BE2C (cell line): Measurements from ENCODE around the gene STAB1.

Experiments used
- DNase-seq: peaks from one replicate; pipeline ENCODE4 v3.0.0-alpha.2; 2020
- H3K27me3 ChIP-seq: fragments of 250-450 bp; sonication (Bioruptor Pico); 2 replicates; pipeline ENCODE4 v1.5.1; 2020; ENCODE audit warnings: mild to moderate bottlenecking
- H3K36me3 ChIP-seq: fragments of 250-450 bp; sonication (Bioruptor Pico); 2 replicates; pipeline ENCODE4 v1.5.1; 2020; ENCODE audit warnings: mild to moderate bottlenecking
- H3K4me1 ChIP-seq: fragments of 250-450 bp; sonication (Bioruptor Pico); 2 replicates; pipeline ENCODE4 v1.5.1; 2020
- H3K4me3 ChIP-seq: 2 replicates; pipeline ENCODE4 v1.5.1; 2011; ENCODE audit warnings: low read depth, low read length
- H3K9me3 ChIP-seq: fragments of 250-450 bp; sonication (Bioruptor Pico); 2 replicates; pipeline ENCODE4 v1.5.1; 2020
- CTCF ChIP-seq: IDR thresholded peaks from 2 replicates; pipeline ENCODE4 v1.5.1; 2012; ENCODE audit warnings: mild to moderate bottlenecking, low read depth, low read length

STAB1 gene

DNA sequence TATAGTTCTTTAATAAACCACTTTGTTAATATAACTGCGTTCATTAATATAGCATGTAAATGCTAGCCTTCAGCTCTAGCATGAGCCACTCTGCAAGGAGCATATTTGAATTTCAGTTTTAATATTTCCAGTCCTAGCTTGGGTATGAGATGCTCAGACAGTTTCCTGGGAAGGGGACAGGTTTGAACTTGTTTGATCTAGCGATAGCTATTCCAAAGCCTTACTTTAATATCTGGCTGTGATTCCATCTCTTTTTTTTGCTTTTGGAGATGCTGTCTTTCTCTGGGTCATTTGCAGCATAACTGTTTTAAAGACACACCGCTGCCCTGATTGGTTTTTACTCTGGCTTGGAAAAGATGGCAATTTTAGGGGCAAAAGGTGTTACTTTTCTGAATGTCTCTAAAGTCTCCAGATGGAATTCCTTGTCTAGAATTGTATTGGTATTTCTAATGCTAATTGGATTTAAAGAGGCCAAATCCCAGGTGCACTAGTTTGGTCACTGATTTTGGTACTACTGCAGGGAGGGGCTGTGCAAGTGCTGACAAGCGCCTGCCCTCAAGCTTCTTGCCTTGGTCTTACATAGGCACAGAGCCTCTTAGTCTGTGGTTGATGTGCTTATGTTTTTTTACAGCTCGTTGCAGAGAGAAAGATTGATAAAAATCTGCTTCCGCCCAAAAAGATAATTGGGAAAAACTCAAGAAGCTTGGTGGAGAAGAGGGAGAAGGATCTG is 36.9 kb upstream of the STAB1 start:
- no peak for DNase-seq
- TF ChIP-seq CTCF: no peak
- H3K4me1 ChIP-seq: no peaks in the 10 kb centered on the region
- peaks cover 8% of the 10 kb centered on the region for H3K36me3 ChIP-seq
- no peaks in the 10 kb centered on the region for H3K27me3 ChIP-seq
- H3K4me3 ChIP-seq: no peak overlapping the region
- H3K9me3 ChIP-seq: no peaks in the 10 kb centered on the region

GRCh38 chr3:52458770-52459545 is 36.2 kb upstream of the STAB1 start:
- DNase-seq: no peak
- no peaks in the 10 kb centered on the region for H3K4me1 ChIP-seq
- TF ChIP-seq CTCF: no peak
- H3K4me3 ChIP-seq: no peak overlapping the region
- no peaks in the 10 kb centered on the region for H3K9me3 ChIP-seq
- peaks cover 8% of the 10 kb centered on the region for H3K36me3 ChIP-seq
- no peaks in the 10 kb centered on the region for H3K27me3 ChIP-seq

DNA sequence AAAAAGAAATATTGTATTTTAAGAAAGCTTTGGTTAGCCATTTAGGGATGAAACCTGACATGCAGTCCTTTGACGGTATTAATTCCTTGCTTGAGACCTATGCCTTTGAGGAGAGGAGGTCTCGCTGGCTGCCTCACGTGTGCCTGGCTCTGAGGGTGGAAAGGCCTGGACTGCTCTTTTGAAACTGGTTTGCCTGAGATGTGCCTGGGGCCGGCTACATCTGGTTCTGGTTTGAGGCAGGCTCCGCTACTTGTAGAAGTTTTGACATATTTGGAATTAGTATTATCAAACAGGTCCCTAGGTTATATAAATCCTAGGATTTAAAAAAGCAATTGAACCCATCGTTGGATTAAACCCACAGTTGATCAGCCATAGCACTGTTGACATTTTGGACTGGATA is 33.3 kb upstream of the STAB1 start:
- no peaks in the 10 kb centered on the region for H3K27me3 ChIP-seq
- no peak overlapping the region for H3K4me3 ChIP-seq
- H3K36me3 ChIP-seq: peaks cover 8% of the 10 kb centered on the region
- no peaks in the 10 kb centered on the region for H3K9me3 ChIP-seq
- H3K4me1 ChIP-seq: no peaks in the 10 kb centered on the region
- no peak for DNase-seq
- no peak for TF ChIP-seq CTCF

DNA sequence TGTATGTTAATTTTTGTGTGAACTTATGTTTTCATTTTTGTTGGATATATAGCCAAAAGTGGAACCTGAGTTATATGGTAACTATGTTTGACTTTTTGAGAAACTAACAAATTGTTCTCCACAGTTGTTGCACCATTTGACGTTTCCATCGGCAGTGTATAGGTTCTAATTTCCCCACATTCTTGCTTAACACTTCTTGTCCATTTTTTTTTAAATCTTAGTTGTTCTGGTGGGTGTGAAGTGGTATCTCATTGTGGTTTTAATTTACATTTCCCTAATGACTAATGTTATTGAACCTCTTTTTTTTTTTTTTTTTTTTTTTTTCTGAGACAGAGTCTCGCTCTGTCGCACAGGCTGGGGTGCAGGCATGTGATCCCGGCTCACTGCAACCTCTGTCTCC is 31.7 kb upstream of the STAB1 start:
- Histone ChIP-seq H3K4me1 (no peaks in the 10 kb centered on the region), H3K27me3 (no peaks in the 10 kb centered on the region), H3K9me3 (no peaks in the 10 kb centered on the region), H3K36me3 (peaks cover 8% of the 10 kb centered on the region), H3K4me3 (no peak overlapping the region)
- no peak for TF ChIP-seq CTCF
- DNase-seq: no peak

- TF ChIP-seq CTCF: no peak
- Histone ChIP-seq H3K36me3 (peaks cover 8% of the 10 kb centered on the region), H3K4me1 (no peaks in the 10 kb centered on the region), H3K9me3 (no peaks in the 10 kb centered on the region), H3K4me3 (no peak overlapping the region), H3K27me3 (no peaks in the 10 kb centered on the region)
- no peak for DNase-seq
Measured at GRCh38 chr3:52468336-52468735, 26.8 kb upstream of the STAB1 start.

- DNase-seq: no peak
- Histone ChIP-seq H3K4me3 (no peak overlapping the region), H3K27me3 (no peaks in the 10 kb centered on the region), H3K9me3 (no peaks in the 10 kb centered on the region), H3K4me1 (no peaks in the 10 kb centered on the region), H3K36me3 (peaks cover 8% of the 10 kb centered on the region)
- no peak for TF ChIP-seq CTCF
Measured at GRCh38 chr3:52469001-52469400, 26.1 kb upstream of the STAB1 start.
